SK-N-SH (cell line): ENCODE results near the gene PSMB10. TPM values are rescaled to one million over a fixed set of nuclear protein-coding genes. Genes with fewer than 3 reads are reported as not detected.

Source experiments
- CTCF ChIA-PET: fragments of 300-600, 350-600 bp; formaldehyde crosslinking; extraction: SDS; loops from one replicate; lab custom pipeline; 2021; lab: Yijun Ruan, JAX
- POLR2A ChIA-PET: fragments of 350-600 bp; sonication (Branson Sonifier 250); formaldehyde crosslinking; extraction: SDS; loops from one replicate; lab custom pipeline; 2020; ENCODE audit warnings: antibody characterized with exemption, inconsistent platforms; lab: Yijun Ruan, JAX
- DNase-seq: peaks from one replicate; pipeline ENCODE4 v3.0.0; 2012
- H2AFZ ChIP-seq: fragments of 200-600 bp; sonication (generic); 2 replicates; pipeline ENCODE4 v1.8.1; 2016; ENCODE audit warnings: antibody characterized with exemption, mild to moderate bottlenecking, low read depth
- H3F3A ChIP-seq: fragments of 200-600 bp; sonication (generic); replicated peaks from 2 replicates; pipeline ENCODE3; 2016; ENCODE audit warnings: antibody characterized with exemption, mild to moderate bottlenecking; ENCODE audit not compliant: insufficient read depth
- H3K27ac ChIP-seq, 2 experiments: fragments of 200-500 bp in 1 of 2; fragments of 200-600 bp in 1 of 2; sonication (Bioruptor generic) in 1 of 2; sonication (generic), shearing (Covaris generic) in 1 of 2; 2 replicates each; pipeline versions ENCODE4 v1.5.1 to v1.6.1; 2014 to 2016; ENCODE audit warnings: low read depth in 2 of 2, inconsistent platforms in 1 of 2, low read length in 1 of 2, mild to moderate bottlenecking in 1 of 2, mixed read lengths in 1 of 2
- H3K27me3 ChIP-seq: fragments of 200-600 bp; sonication (generic), shearing (Covaris generic); 2 replicates; pipeline ENCODE4 v1.6.1; 2016; ENCODE audit warnings: mixed run types; ENCODE audit not compliant: insufficient read depth
- H3K36me3 ChIP-seq, 2 experiments: fragments of 200-500 bp in 1 of 2; fragments of 200-600 bp in 1 of 2; sonication (Bioruptor generic) in 1 of 2; sonication (generic) in 1 of 2; replicated peaks in 1 of 2; 2 replicates each; pipeline versions ENCODE3 to v1.5.1; 2014 to 2016; ENCODE audit warnings: low read length in 1 of 2, mild to moderate bottlenecking in 1 of 2; ENCODE audit not compliant: insufficient read depth in 2 of 2, control insufficient read depth in 1 of 2
- H3K4me1 ChIP-seq, 2 experiments: fragments of 200-500 bp in 1 of 2; fragments of 200-600 bp in 1 of 2; sonication (Bioruptor generic) in 1 of 2; sonication (generic), shearing (Covaris generic) in 1 of 2; 2 replicates each; pipeline versions ENCODE4 v1.5.1 to v1.6.1; 2014 to 2016; ENCODE audit warnings: low read depth in 1 of 2, low read length in 1 of 2, mixed run types in 1 of 2; ENCODE audit not compliant: insufficient read depth in 2 of 2, control insufficient read depth in 1 of 2
- H3K4me2 ChIP-seq: fragments of 200-600 bp; sonication (generic), shearing (Covaris generic); 2 replicates; pipeline ENCODE4 v1.6.1; 2017; ENCODE audit warnings: mixed run types
- H3K4me3 ChIP-seq, 2 experiments: fragments of 200-500 bp in 1 of 2; fragments of 200-600 bp in 1 of 2; sonication (Bioruptor generic) in 1 of 2; sonication (generic), shearing (Covaris generic) in 1 of 2; 2 replicates each; pipeline versions ENCODE4 v1.5.1 to v1.8.1; 2014 to 2016; ENCODE audit warnings: low read depth in 2 of 2, inconsistent platforms in 1 of 2, low read length in 1 of 2, mild to moderate bottlenecking in 1 of 2, mixed read lengths in 1 of 2, moderate library complexity in 1 of 2
- H3K79me2 ChIP-seq: fragments of 200-600 bp; sonication (generic); 2 replicates; pipeline ENCODE4 v1.8.1; 2017; ENCODE audit warnings: mild to moderate bottlenecking; ENCODE audit not compliant: insufficient read depth
- H3K9ac ChIP-seq: fragments of 200-600 bp; sonication (generic); 2 replicates; pipeline ENCODE4 v1.6.1; 2017; ENCODE audit warnings: mixed run types
- H3K9me2 ChIP-seq: fragments of 200-600 bp; sonication (generic); 2 replicates; pipeline ENCODE4 v1.6.1; 2017; ENCODE audit warnings: mixed run types
- H3K9me3 ChIP-seq: fragments of 200-600 bp; sonication (generic); 2 replicates; pipeline ENCODE4 v1.6.1; 2017; ENCODE audit warnings: mixed run types, mild to moderate bottlenecking, moderate library complexity
- H4K20me1 ChIP-seq: fragments of 200-600 bp; sonication (generic); 2 replicates; pipeline ENCODE4 v1.6.1; 2017; ENCODE audit warnings: mild to moderate bottlenecking, mixed run types; ENCODE audit not compliant: insufficient read depth
- CTCF ChIP-seq: fragments of 200-600 bp; sonication (generic); IDR thresholded peaks from 2 replicates; pipeline ENCODE4 v1.6.1; 2017; ENCODE audit warnings: antibody characterized with exemption, mild to moderate bottlenecking, moderate library complexity
- ELF1 ChIP-seq: IDR thresholded peaks from 2 replicates; pipeline ENCODE4 v1.4.0; 2012
- EP300 ChIP-seq, 2 experiments: IDR thresholded peaks; 2 replicates each; pipeline versions ENCODE4 v1.4.0 to v1.6.1; 2012; ENCODE audit warnings: borderline replicate concordance in 1 of 2, low read depth in 1 of 2, low read length in 1 of 2
- EZH2phosphoT487 ChIP-seq: fragments of 200-600 bp; sonication (generic); IDR thresholded peaks from 2 replicates; pipeline ENCODE4 v1.6.1; 2017; ENCODE audit warnings: low read depth, mixed run types, mild to moderate bottlenecking, antibody characterized with exemption, moderate library complexity, borderline replicate concordance
- FOSL2 ChIP-seq: IDR thresholded peaks from 2 replicates; pipeline ENCODE4 v1.4.0; 2012; ENCODE audit warnings: low read depth, mild to moderate bottlenecking, moderate library complexity, borderline replicate concordance
- GATA2 ChIP-seq: sonication (generic); formaldehyde crosslinking; IDR thresholded peaks from 2 replicates; pipeline ENCODE4 v1.5.0; 2020; ENCODE audit warnings: mild to moderate bottlenecking, missing genetic modification reagents
- MEF2A ChIP-seq: IDR thresholded peaks from 2 replicates; pipeline ENCODE4 v1.4.0; 2012; ENCODE audit warnings: low read depth, borderline replicate concordance
- MXI1 ChIP-seq: IDR thresholded peaks from 2 replicates; pipeline ENCODE4 v1.6.1; 2012; ENCODE audit warnings: mild to moderate bottlenecking, low read depth, low read length, improper control_type of control experiment
- NFIC ChIP-seq: IDR thresholded peaks from 2 replicates; pipeline ENCODE4 v1.4.0; 2012; ENCODE audit warnings: borderline replicate concordance
- PBX3 ChIP-seq: IDR thresholded peaks from 2 replicates; pipeline ENCODE4; 2012
- RAD21 ChIP-seq: IDR thresholded peaks from 2 replicates; pipeline ENCODE4 v1.6.1; 2012; ENCODE audit warnings: mild to moderate bottlenecking, low read length
- REST ChIP-seq: IDR thresholded peaks from 2 replicates; pipeline ENCODE4 v1.6.1; 2012; ENCODE audit warnings: mild to moderate bottlenecking, low read depth, low read length, moderate library complexity
- SIN3A ChIP-seq: IDR thresholded peaks from 2 replicates; pipeline ENCODE4 v1.6.1; 2012; ENCODE audit warnings: low read depth, mild to moderate bottlenecking, low read length, moderate library complexity, borderline replicate concordance
- TAF1 ChIP-seq: IDR thresholded peaks from 2 replicates; pipeline ENCODE4 v1.6.1; 2012; ENCODE audit warnings: low read depth, mild to moderate bottlenecking, low read length, moderate library complexity, borderline replicate concordance
- TCF12 ChIP-seq: IDR thresholded peaks from 2 replicates; pipeline ENCODE4 v1.4.0; 2012
- TEAD4 ChIP-seq: IDR thresholded peaks from 2 replicates; pipeline ENCODE4 v1.4.0; 2012; ENCODE audit warnings: mild to moderate bottlenecking, borderline replicate concordance; ENCODE audit not compliant: insufficient read depth
- USF2 ChIP-seq: fragments of 150-350 bp; IDR thresholded peaks from 2 replicates; pipeline ENCODE4 v1.6.1; 2017; ENCODE audit warnings: antibody characterized with exemption, low read length, low read depth, borderline replicate concordance
- WGBS: methylation state at CpG from one replicate; pipeline ENCODE4 v1.1.6; 2017; ENCODE audit warnings: low lambda C conversion rate; 5-methylcytosine and 5-hydroxymethylcytosine counted together
- polyA plus RNA-seq, 3 experiments: library from polyadenylated mRNA; depleted of rRNA; stranded (reverse); fragments of >200 nt; gene quantifications; 2 replicates each; pipeline ENCODE4 v1.2.3, GENCODE V29; 2012

PSMB10 gene
- polyA plus RNA-seq, 1 of the 3 experiments (the other 2 are of a cell fraction), result 57.8 TPM

- TF ChIP-seq GATA2, result no peak
- TF ChIP-seq, all 33 proteins: peak for 0
Observed at GRCh38 chr16:67944690-67945391, 8.2 kb upstream of the PSMB10 start (continued).

GRCh38 chr16:67943619-67944504 lies 7.2 kb upstream of the PSMB10 start, which contains the start of gene LCAT:
TSS of gene LCAT (minus strand) at chr16:67944120. CDS start at chr16:67944101, 19 bp downstream.
- POLR2A ChIA-PET, result interaction anchor here (1.0 kb wide), 1 partner anchor 9 kb away, joined by 3 read pairs; no protein-coding TSS in a partner anchor
- 91% methylated on average over 17 of the region's 23 CpGs for WGBS
- H3K79me2 ChIP-seq, result peaks cover 10% of the 10 kb centered on the region; the same call in 1 of the 2 replicates
- H3K27me3 ChIP-seq, result no peaks in the 10 kb centered on the region
- H3K4me2 ChIP-seq, result no peak within 1 kb of the TSS
- H3K27ac ChIP-seq, result peak within 1 kb of the TSS in 1 of 2 experiments; percentile 20; a peak in 1 of 4 replicates
- peaks cover 0 to 22% of the 10 kb centered on the region in 2 experiments; a peak in 1 of 4 replicates for H3K4me1 ChIP-seq
- TF ChIP-seq TEAD4, result no peak
- no peak for TF ChIP-seq USF2
- no peak for TF ChIP-seq TCF12
- no peak for TF ChIP-seq FOSL2
- no peak for TF ChIP-seq RAD21
- TF ChIP-seq NFIC, result no peak
- TF ChIP-seq EP300 (IDR thresholded peaks at IDR 0.05; ENCODE audit: borderline replicate concordance in 1 of 2, low read depth in 1 of 2, low read length in 1 of 2), result no peak
- TF ChIP-seq PBX3, result no peak
- no peak for TF ChIP-seq ELF1
- TF ChIP-seq SIN3A, result no peak
- TF ChIP-seq CTCF, result no peak
- TF ChIP-seq MEF2A, result no peak
- TF ChIP-seq TAF1, result no peak
- TF ChIP-seq GATA2, result no peak
- no peak for TF ChIP-seq MXI1
- TF ChIP-seq REST, result no peak
- no peak for TF ChIP-seq EZH2phosphoT487
- CTCF ChIA-PET, result interaction anchor here (0.7 to 28.1 kb wide), 5 partner anchors 11 to 273 kb away, joined by 3 to 564 read pairs (median 5); partner anchors contain the start of genes EDC4, NRN1L and PSKH1
- no peak within 1 kb of the TSS for H3K9ac ChIP-seq
- no peak within 1 kb of the TSS for H2AFZ ChIP-seq
- no peaks in the 10 kb centered on the region for H3K9me3 ChIP-seq
- peaks cover 12 to 63% of the 10 kb centered on the region in 2 experiments for H3K36me3 ChIP-seq
- peaks cover 13% of the 10 kb centered on the region; the same call in 1 of the 2 replicates for H4K20me1 ChIP-seq
- H3F3A ChIP-seq, result peaks cover 22% of the 10 kb centered on the region
- H3K9me2 ChIP-seq, result no peaks in the 10 kb centered on the region
- DNase-seq, result no peak
- H3K4me3 ChIP-seq, result no peak within 1 kb of the TSS
